NCI-H748 (cell line): ENCODE measurements around the gene TIMM29.
"Not testable (repeated sequence)": the region's sequence is repeated elsewhere in the genome, so short reads cannot be mapped to it uniquely, and the experiment has no call there.

Experiments
- DNase-seq: peaks from one replicate; lab custom pipeline; 2025; ENCODE audit not compliant: unreplicated experiment; lab: John Stamatoyannopoulos, UW

Gene TIMM29

DNA sequence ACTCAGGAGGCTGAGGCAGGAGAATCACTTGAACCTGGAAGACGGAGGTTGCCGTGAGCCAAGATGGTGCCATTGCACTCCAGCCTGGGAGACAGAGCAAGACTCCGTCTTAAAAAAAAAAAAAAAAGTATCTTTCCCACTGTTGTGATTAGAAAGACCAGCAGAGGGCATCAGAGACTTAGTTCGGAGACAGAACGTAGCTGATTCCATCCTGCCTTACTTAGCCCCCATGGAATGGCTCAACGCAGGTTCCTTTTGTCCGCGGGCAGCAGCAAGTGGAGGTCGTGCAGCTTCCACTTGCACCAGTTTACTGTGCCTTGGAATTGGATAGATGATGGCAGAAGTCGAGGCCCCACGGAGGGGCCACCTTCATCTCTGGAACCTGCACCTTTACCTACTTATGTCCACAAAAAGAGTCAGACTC, 8.1 kb downstream of the TIMM29 start:
- DNase-seq: peak; percentile 82

DNA sequence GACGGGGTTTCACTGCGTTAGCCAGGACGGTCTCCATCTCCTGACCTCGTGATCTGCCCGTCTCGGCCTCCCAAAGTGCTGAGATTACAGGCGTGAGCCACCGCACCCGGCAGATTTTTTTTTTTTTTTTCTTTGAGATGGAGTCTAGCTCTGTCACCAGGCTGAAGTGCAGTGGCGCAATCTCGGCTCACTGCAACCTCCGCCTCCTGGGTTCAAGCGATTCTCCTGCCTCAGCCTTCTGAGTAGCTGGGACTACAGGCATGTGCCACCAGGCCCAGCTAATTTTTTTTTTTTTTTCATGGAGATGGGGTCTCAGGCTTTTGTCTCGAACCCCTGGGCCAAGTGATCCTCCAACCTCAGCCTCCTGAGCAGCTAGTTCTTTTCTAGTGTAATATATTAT, 13.0 kb downstream of the TIMM29 start:
- DNase-seq: not testable (repeated sequence)

DNA sequence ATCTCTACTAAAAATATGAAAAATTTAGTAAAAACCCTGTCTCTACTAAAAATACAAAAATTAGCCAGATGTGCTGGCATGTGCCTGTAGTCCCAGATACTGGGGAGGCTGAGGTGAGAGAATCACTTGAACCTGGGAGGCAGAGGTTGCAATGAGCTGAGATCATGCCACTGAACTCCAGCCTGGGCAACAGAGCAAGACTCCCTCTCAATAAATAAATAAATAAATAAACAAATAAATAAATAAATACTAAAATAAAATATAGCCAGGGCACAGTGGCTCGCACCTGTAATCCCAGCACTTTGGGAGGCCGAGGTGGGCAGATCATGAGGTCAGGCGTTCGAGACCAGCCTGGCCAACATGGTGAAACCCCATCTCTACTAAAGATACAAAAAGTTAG, 14.8 kb downstream of the TIMM29 start:
- DNase-seq: not testable (repeated sequence)

DNA sequence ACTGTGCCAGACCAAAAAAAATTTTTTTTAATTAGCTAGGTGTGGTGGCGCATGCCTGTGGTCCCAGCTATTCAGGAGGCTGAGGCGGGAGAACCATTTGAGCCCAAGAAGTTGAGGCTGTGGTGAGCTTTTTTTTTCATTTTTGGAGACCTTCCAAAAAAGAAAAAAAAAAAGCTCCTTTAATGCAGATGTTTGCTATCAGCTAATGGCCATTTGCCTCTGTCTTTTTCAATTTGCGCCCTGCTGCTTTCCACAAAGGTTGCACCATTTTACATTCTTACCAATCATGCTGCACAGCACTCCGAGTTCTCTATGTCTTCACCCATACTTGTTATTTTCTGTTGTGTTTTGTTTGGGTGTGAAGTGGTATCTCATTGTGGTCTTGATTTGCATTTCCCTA, 16.7 kb downstream of the TIMM29 start:
- DNase-seq: no peak

DNA sequence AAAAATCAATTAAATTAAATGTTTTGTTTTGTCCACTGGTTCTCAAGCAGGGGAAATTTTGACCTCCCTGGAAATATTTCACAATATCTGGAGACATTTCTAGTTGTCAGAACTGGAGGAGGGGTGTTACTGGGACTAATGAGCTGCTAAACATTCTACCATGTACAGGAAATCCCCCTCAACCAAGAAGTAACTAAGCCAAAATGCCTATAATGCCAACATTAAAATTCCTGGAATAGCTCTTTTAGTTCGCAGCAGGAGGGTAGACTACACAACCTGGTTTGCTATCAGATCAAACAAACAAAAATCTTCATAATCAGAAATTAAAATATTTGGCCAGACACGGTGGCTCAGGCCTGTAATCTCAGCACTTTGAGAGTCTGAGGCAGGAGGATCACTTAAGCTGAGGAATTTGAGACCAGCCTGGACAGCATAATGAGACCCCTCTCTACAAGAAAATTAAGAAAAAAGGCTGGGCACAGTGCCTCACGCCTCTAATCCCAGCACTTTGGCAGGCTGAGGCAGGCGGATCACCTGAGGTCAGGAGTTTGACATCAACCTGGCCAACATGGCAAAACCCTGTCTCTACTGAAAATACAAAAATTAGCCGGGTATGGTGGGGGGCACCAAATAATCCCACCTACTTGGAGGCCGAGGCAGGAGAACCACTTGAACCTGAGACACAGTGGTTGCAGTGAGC, 18.5 kb downstream of the TIMM29 start:
- DNase-seq: no peak

DNA sequence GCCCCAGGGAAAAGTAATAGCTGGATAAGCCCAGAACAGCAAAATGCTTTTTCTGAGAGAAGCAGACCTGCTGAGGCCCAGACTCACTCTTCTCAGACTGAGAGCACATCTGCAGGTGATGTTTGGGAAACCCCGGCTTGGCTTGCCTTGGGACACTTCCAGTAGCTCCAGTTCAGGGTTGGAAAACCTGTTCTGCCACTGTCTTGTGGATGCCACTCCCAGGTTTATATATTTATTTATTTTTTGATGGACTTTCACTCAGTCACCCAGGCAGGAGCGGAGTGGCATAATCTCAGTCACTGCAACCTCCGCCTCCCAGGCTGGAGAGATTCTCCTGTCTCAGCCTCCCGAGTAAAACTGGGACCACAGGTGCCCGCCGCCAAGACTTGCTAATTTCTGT, 24.2 kb downstream of the TIMM29 start:
- DNase-seq: peak; percentile 21

DNA sequence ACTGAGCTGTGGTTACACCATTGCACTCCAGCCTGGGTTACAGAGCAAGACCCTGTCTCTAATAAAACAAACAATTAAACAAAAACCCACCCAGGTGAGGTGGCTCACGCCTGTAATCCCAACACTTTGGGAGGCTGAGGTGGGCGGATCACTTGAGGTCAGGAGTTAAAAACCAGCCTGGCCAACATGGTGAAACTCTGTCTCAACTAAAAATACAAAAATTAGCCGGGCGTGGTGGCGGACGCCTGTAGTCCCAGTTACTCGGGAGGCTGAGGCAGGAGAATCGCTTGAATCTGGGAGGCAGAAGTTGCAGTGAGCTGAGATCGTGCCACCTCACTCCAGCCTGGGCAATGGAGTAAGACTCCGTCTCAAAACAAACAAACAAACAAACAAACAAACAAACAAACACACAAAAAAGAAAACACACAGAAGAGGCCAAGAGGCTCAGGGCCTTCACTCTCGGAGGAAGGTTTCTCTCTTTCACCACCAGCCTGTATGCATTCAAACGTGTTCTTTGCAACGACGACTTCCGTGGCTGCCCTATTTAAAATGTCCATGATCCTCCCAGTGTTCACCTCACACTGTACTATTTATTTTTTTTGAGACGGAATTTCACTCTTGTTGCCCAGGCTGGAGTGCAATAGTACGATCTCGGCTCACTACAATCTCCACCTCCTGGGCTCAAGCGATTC, 30.8 kb downstream of the TIMM29 start:
- not testable (repeated sequence) for DNase-seq

DNA sequence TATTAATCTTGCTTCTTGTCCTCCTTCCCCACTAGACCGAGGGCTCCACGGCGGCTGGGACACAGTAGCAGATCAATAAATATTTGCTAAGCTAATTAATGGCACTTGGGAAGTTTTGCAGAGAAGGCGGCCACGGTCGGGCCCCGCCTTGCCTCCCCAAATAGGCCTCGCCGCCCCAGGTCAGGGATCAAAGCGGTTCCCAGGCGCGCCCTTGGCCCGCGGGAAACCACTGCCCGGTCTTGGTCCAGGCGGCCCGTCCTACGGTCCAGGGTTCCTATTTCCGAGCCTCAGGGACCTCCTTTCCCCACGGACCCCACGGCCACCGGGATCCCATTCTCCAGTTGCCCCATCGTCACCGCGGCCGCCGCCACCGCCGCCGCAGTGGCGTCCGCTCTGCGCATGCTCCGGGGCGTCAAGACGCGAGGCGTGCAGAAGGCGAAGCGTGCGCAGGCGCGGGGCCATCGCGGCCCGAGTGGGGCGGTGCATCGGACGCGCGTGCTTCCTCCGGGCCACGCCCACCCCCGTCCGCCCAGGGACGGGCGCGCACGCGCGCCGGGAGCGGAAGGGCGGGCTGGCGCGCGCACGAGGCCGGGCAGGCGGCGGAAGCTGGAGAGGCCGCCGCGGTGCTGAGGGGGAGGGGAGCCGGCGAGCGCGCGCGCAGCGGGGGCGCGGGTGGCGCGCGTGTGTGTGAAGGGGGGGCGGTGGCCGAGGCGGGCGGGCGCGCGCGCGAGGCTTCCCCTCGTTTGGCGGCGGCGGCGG, 31.9 kb downstream of the TIMM29 start, which contains the start of gene SMARCA4:
TSS of gene SMARCA4 (plus strand) at position 717 of the 759 bp plus-strand sequence. CDS start 23,122 bp downstream, outside the sequence.
- DNase-seq: peak; percentile 94

DNA sequence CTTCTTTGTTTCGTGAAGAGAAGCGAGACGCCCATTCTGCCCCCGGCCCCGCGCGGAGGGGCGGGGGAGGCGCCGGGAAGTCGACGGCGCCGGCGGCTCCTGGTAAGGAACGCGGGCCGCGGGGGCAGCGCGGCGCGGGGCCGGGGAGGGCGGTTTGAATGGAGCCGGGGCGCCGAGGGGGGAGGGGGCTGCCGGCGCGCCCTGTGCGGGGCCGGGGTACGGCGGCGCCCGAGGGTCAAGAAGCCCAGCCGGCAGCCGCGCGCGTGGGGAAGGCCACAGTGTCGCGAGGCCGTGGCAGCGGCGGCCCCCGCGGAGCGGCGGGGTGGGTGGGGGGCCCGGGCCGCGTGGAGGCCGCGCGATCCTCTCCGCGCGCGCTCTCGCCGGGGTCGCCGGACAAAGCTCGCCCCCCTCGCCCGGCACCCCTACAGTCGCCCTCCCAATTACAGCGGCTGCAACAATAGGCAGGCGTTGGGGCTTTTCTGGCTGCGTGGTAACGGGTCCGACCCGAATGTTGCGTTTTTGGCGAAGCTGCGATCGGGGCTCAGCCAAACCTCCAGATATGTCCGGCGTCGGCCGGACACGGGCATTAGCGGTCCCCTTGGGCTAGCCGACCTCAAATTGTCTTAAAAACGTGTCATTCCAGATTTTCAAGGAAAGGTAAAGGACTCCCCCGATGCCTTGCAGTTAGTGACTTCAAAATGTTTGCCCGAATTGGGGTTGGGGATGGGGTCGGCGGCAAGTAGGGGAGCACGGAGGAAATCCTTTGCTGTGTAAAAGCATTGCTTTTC, 32.7 kb downstream of the TIMM29 start:
- DNase-seq: peak; percentile 43

DNA sequence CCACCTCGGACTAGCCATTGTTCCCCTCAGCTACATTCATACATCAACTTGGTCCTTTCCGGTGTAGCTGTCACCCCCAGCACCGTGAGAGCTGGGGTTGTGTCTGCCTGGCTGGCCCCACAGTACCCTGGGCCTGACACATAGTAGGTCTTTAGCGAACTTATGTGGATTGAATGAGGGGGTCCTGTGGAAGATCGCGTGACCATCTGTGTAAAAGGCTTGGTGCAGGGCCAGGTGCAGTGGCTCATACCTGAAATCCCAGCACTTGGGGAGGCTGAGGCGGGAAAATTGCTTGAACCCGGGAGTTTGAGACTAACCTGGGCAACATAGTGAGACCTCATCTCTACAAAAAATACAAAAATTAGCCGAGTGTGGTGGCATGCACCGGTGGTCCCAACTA, 34.3 kb downstream of the TIMM29 start:
- no peak for DNase-seq

DNA sequence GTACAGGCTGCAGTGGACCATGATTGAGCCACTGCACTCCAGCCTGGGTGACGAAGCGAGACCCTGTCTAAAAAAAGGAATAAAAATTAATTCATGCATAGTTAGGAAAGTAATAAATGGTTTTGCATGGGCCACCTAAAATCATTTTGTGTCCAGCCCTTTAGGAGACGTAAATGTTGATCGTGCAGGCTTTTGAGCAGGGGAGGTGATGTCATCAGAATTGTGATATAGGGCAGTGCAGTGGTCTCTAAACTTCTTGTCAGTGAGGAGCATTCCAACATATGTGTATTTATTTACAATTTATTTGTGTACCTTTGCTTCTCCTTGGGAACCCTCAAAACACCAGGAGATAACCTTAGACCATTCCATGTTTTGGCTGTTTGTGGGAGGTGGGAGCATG, 35.3 kb downstream of the TIMM29 start:
- no peak for DNase-seq

DNA sequence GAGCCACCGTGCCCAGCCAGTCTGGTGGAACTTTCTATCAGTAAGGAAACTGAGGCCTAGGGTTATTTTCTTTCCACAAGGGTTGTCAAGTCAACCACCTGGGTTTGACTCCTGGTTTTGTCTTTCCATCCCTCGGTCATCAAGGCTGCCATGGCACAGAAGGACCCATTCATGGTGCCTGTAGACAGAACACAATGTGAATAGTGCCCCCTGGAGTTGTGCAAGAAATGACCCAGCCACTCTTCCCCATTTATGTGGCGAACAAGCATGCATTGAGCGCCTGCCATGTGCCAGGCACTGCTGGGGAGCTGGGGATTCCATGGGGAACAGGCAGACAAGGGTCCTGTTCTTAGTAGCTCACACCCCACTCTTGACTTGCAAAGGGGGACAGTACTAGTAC, 36.3 kb downstream of the TIMM29 start:
- no peak for DNase-seq

DNA sequence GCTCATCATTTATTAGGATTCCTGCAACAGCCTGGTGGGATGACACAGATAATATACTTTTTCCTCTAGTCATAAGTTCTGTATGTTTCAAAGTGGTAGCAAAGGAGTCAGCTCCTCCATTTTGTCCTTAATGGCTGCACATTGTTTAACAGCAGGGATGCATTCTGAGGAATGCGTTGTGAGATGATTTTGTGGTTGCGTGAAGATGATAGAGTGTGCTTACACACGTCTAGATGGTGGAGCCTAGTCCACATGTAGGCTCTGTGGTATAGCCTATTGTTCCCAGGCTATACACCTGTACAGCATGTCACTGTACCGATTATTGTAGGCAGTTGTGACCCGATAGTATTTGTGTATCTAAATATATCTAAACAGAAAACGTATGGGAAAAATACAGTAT, 36.8 kb downstream of the TIMM29 start:
- no peak for DNase-seq

DNA sequence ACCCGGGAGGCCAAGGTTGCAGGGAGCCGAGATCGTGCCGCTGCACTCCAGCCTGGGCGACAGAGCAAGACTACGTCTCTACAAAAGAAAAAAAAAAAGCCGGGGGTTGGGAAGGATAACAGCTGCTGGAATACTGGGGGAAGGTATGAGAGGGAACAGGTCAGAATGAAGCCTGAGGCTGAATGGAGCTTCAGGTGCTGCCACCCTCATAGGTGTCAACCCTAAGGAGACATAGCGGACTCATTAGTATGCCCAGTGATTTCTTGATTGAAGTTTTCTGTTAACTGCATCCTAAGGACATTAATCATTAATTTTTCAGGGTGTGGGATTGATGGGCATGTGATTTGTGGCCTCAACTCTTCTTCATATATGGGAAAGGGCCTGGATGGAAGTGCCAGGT, 38.2 kb downstream of the TIMM29 start:
- no peak for DNase-seq

DNA sequence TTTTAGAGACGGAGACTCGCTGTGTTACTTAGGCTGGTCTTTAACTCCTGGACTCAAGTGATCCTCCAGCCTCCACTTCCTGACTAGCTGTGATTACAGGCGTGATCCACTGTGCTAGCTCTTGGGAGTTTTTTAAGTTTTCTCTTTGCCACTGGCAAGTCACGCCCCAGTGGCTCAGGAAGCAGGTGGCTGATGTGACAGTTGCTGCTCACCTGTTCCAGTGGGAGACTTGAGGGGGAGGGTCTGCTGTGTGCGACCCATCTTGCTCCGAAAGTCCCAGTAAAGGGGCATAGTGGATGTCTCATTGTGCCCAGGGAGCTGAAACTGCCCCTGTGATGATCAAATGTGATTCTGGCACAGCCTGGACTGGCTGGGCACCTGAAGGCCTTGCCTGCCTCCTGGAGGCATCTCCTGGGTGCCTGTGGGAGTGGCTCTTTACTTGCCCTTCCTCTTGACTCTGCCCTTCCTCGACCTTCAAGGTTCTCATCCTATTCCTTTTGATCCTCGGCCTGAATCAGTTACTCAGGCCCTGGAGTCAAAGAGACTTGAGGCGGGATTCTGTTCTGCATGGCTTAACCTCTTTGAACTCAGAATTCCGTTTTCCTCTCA, 40.0 kb downstream of the TIMM29 start:
- no peak for DNase-seq

DNA sequence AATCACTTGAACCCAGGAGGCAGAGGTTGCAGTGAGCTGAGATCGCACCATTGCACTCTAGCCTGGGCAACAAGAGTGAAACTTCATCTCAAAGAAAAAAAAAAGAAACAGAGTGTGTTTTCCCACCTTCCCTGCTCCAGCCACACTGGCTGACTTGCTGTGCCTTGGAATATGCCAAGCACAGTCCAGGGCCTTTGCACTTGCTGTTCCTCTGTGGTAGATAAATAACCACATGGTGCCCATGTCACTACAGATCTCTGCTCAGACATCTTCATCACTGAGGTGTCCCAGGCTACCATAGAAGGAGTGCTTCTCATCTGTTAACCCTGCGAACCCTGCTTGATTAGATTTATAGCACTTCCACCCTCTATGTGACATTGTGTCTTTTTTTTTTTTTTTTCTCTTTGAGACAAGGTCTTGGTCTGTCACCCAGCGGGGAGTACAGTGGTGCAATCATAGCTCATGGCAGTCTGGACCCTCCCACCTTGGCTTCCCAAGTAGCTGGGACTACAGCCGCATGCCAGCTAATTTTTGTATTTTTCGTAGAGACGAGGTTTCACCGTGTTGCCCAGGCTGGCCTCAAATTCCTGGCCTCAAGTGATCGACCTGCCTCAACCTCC, 42.6 kb downstream of the TIMM29 start:
- no peak for DNase-seq

DNA sequence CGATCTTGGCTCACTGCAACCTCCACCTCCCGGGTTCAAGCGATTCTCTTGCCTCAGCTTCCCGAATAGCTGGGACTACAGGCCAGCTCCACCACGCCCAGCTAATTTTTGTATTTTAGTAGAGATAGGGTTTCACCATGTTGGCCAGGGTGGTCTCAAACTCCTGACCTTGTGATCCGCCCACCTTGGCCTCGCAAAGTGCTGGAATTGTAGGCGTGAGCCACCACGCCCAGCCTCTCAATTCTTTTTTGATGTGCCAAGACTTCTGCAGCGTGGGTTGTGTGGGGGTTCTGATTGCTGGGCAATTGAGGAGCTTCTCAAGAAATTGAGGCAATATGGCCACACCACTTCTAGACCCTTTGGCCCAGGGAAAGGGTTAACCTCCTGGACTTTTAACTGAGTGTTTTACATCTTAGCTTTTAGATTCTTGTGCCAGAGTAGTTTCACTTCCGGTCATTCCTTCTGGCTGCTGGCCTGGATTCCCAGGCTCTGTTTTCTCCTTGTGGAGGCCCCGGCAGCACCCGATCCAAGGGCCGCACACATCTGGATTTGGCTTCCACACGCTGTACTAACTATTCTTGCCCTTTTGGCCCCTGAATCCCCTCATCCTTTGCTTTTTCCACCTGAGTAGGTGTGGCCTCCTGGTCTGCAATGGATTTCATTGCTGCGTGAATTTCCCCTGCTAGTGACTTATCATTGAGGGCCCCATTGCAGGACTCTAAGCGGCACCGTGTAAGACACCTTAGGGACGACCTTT, 46.9 kb downstream of the TIMM29 start:
- no peak for DNase-seq

DNA sequence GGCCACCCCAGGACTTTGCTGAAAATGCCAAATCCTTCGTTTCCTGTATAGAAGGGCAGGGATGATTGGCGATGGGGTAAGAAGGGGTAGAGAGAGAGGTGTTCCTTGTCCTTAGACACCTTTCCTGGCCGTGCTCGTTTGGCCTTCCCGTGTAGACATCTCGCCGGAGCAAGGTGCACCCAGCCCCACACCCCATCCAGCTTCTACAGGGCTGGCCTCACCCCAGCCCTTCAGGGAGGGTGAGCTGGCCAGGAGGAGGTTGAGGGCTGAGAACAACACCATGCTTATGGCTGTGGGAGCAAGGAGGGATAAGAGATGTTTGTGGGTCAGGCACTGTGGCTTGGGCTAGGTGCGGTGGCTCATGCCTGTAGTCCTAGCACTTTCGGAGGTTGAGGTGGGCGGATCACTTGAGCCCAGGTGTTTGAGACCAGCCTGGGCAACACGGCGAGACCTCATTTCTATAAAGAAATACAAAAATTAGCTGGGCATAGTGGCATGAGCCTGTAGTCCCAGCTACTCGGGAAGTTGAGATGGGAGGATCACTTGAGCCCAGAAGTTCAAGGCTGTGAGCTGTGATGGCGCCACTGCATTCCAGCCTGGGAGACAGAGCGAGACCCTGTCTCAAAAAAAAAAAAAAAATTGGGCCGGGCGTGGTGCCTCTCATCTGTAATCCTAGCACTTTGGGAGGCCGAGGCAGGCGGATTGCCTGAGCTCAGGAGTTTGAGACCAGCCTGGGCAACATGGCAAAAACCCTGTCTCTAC, 47.7 kb downstream of the TIMM29 start:
- DNase-seq: no peak

DNA sequence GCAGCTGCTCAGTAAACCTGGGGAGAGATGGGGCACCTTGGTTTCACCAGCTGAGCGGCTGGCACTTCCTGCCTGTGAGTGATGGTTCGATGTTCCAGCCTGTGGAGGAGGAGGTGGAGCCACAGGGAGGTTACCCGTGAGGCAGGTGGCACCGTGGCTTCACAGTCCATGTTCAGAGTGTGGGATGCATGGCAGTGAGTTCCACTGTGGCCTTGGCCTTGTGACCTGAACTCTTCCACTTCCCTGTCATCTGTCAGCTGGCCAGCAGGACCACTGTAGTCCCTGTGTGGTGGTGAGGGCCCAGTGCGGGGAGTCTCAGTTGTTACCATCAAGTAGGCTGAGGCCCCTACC, 49.1 kb downstream of the TIMM29 start:
- no peak for DNase-seq
